Ectodermal cell (in vitro differentiated cells): ENCODE measurements around the gene ERCC6L.

ENCODE experiments used
- H3K27ac ChIP-seq: 2 replicates; pipeline ENCODE4 v1.7.0; 2013; ENCODE audit warnings: mild to moderate bottlenecking, low read depth, low read length; ENCODE audit not compliant: insufficient read depth, poor library complexity, severe bottlenecking
- H3K27me3 ChIP-seq: 2 replicates; pipeline ENCODE4 v1.7.0; 2013; ENCODE audit warnings: mild to moderate bottlenecking, low read length; ENCODE audit not compliant: insufficient read depth, control insufficient read depth, poor library complexity, severe bottlenecking
- H3K36me3 ChIP-seq: one replicate; pipeline ENCODE4 v1.7.0; 2013; ENCODE audit warnings: low read length; ENCODE audit not compliant: control insufficient read depth, insufficient read depth
- H3K4me1 ChIP-seq: one replicate; pipeline ENCODE4 v1.7.0; 2013; ENCODE audit warnings: low read length; ENCODE audit not compliant: control insufficient read depth, insufficient read depth
- H3K4me3 ChIP-seq: 2 replicates; pipeline ENCODE4 v1.7.0; 2013; ENCODE audit warnings: low read depth, low read length, control low read depth; ENCODE audit not compliant: insufficient read depth
- H3K9me3 ChIP-seq: 2 replicates; pipeline ENCODE4 v1.7.0; 2013; ENCODE audit warnings: mild to moderate bottlenecking, low read length, moderate library complexity; ENCODE audit not compliant: control insufficient read depth
- WGBS, 2 experiments: methylation state at CpG; one replicate each; pipeline ENCODE4 v1.1.7; 2013; ENCODE audit warnings: missing lambda C conversion rate in 2 of 2; 5-methylcytosine and 5-hydroxymethylcytosine counted together

ERCC6L gene

GRCh38 chrX:72269671-72270251 lies 30.9 kb upstream of the ERCC6L start:
- Histone ChIP-seq H3K4me3 (no peak overlapping the region), H3K4me1 (no peaks in the 10 kb centered on the region), H3K27ac (no peak overlapping the region), H3K9me3 (no peaks in the 10 kb centered on the region), H3K36me3 (peaks cover 18% of the 10 kb centered on the region), H3K27me3 (no peaks in the 10 kb centered on the region)
- WGBS, 2 experiments = 86 to 87% methylated on average over 3 of the region's 3 CpGs

GRCh38 chrX:72268597-72269365 lies 30.0 kb upstream of the ERCC6L start:
- 92 to 100% methylated on average over 1 to 2 of the region's 2 CpGs for WGBS, 2 experiments
- Histone ChIP-seq H3K27ac (no peak overlapping the region), H3K36me3 (peaks cover 10% of the 10 kb centered on the region)

GRCh38 chrX:72265263-72265662 lies 26.4 kb upstream of the ERCC6L start:
- H3K27ac ChIP-seq = no peak overlapping the region
- no peak overlapping the region for H3K4me3 ChIP-seq
- no peaks in the 10 kb centered on the region for H3K27me3 ChIP-seq
- no peaks in the 10 kb centered on the region for H3K4me1 ChIP-seq
- WGBS, 2 experiments = 93% methylated on average over 3 of the region's 3 CpGs; no CpG with 5 or more reads in 1 of the 2 experiments
- H3K36me3 ChIP-seq = no peaks in the 10 kb centered on the region
- H3K9me3 ChIP-seq = no peaks in the 10 kb centered on the region

More at GRCh38 chrX:72268597-72269365, 30.0 kb upstream of the ERCC6L start:
- Histone ChIP-seq H3K9me3 (no peaks in the 10 kb centered on the region), H3K4me1 (no peaks in the 10 kb centered on the region), H3K4me3 (no peak overlapping the region), H3K27me3 (no peaks in the 10 kb centered on the region)

GRCh38 chrX:72262077-72262476 lies 23.2 kb upstream of the ERCC6L start:
- H3K4me3 ChIP-seq = no peak overlapping the region
- H3K36me3 ChIP-seq = no peaks in the 10 kb centered on the region
- no peaks in the 10 kb centered on the region for H3K9me3 ChIP-seq
- no peaks in the 10 kb centered on the region for H3K4me1 ChIP-seq
- WGBS, 2 experiments = 91 to 95% methylated on average over 7 of the region's 7 CpGs
- H3K27me3 ChIP-seq = no peaks in the 10 kb centered on the region
- H3K27ac ChIP-seq = no peak overlapping the region

- Histone ChIP-seq H3K4me3 (no peak overlapping the region), H3K9me3 (no peaks in the 10 kb centered on the region), H3K4me1 (no peaks in the 10 kb centered on the region), H3K27ac (no peak overlapping the region), H3K27me3 (no peaks in the 10 kb centered on the region), H3K36me3 (no peaks in the 10 kb centered on the region)
- 82 to 89% methylated on average over 4 of the region's 4 CpGs for WGBS, 2 experiments
These were observed 21.6 kb upstream of the ERCC6L start for GRCh38 chrX:72260448-72260847.

- H3K36me3 ChIP-seq = no peaks in the 10 kb centered on the region
- no peaks in the 10 kb centered on the region for H3K27me3 ChIP-seq
- WGBS, 2 experiments = 96% methylated on average over 7 of the region's 7 CpGs
- no peak overlapping the region for H3K27ac ChIP-seq
- H3K9me3 ChIP-seq = no peaks in the 10 kb centered on the region
- no peak overlapping the region for H3K4me3 ChIP-seq
- H3K4me1 ChIP-seq = no peaks in the 10 kb centered on the region
These were observed 19.3 kb upstream of the ERCC6L start for GRCh38 chrX:72258174-72258573.

- Histone ChIP-seq H3K4me1 (no peaks in the 10 kb centered on the region), H3K9me3 (no peaks in the 10 kb centered on the region), H3K27ac (no peak overlapping the region), H3K4me3 (no peak overlapping the region), H3K27me3 (no peaks in the 10 kb centered on the region), H3K36me3 (no peaks in the 10 kb centered on the region)
- WGBS, 2 experiments = 82 to 85% methylated on average over 6 to 7 of the region's 7 CpGs
These were observed 17.0 kb upstream of the ERCC6L start for GRCh38 chrX:72255864-72256263.

GRCh38 chrX:72255445-72255844 lies 16.6 kb upstream of the ERCC6L start:
- Histone ChIP-seq H3K36me3 (no peaks in the 10 kb centered on the region), H3K27ac (no peak overlapping the region), H3K4me3 (no peak overlapping the region), H3K27me3 (no peaks in the 10 kb centered on the region), H3K4me1 (no peaks in the 10 kb centered on the region), H3K9me3 (no peaks in the 10 kb centered on the region)
- WGBS, 2 experiments = 2 to 7% methylated on average over 22 to 23 of the region's 24 CpGs

GRCh38 chrX:72254816-72255215 lies 16.0 kb upstream of the ERCC6L start:
- Histone ChIP-seq H3K27ac (no peak overlapping the region), H3K27me3 (no peaks in the 10 kb centered on the region), H3K4me3 (no peak overlapping the region), H3K36me3 (no peaks in the 10 kb centered on the region), H3K4me1 (no peaks in the 10 kb centered on the region), H3K9me3 (no peaks in the 10 kb centered on the region)
- WGBS, 2 experiments = 6 to 9% methylated on average over 16 to 17 of the region's 17 CpGs

GRCh38 chrX:72253686-72254085 lies 14.9 kb upstream of the ERCC6L start:
- H3K4me3 ChIP-seq = no peak overlapping the region
- no peaks in the 10 kb centered on the region for H3K27me3 ChIP-seq
- no peaks in the 10 kb centered on the region for H3K4me1 ChIP-seq
- no peaks in the 10 kb centered on the region for H3K9me3 ChIP-seq
- no peak overlapping the region for H3K27ac ChIP-seq
- H3K36me3 ChIP-seq = no peaks in the 10 kb centered on the region
